Pancreas (tissue), 10 donors: ENCODE measurements around the gene SFXN5. TPM values are rescaled to one million over a fixed set of nuclear protein-coding genes. Genes with fewer than 3 reads are reported as not detected.

Source experiments
- ATAC-seq, 4 donors: fragments of 200-7000 bp; cut with Tn5 transposase; one replicate each; pipeline versions ENCODE4 v1.8.0 to v1.9.1; 2020; ENCODE audit warnings: mild to moderate bottlenecking in 4 of 4, moderate library complexity in 4 of 4
- DNase-seq, 6 donors: peaks; one replicate each; pipeline ENCODE4 v3.0.0-alpha.2; 2020
- FAIRE-seq: peaks from 2 replicates; lab custom pipeline; 2012; peaks lifted over from hg19 to GRCh38; lab: Jason Lieb, UNC
- H3K27ac ChIP-seq, 4 donors: fragments of 200-600 bp; sonication (generic); 1 replicate in 3 of 4; 2 replicates in 1 of 4; pipeline versions ENCODE4 v1.5.0 to v1.8.0; 2020
- H3K27me3 ChIP-seq, 4 donors: fragments of 200-600 bp; one replicate each; pipeline ENCODE4 v1.8.0; 2021
- H3K36me3 ChIP-seq, 3 donors: fragments of 200-600 bp; sonication (generic) in 1 of 3; one replicate each; pipeline versions ENCODE4 v1.5.0 to v1.8.0; 2020 to 2021
- H3K4me1 ChIP-seq, 3 donors: fragments of 200-600 bp; one replicate each; pipeline ENCODE4 v1.8.0; 2021
- H3K4me3 ChIP-seq, 4 donors: fragments of 200-600 bp; sonication (generic) in 2 of 4; one replicate each; pipeline versions ENCODE4 v1.5.0 to v1.8.0; 2020 to 2021
- H3K9me3 ChIP-seq, 4 donors: fragments of 200-600 bp; one replicate each; pipeline ENCODE4 v1.8.0; 2021
- WGBS, 2 donors: extraction: QIAGEN DNeasy Blood & Tissue Kit; methylation state at CpG; one replicate each; pipeline ENCODE4 v1.1.7; 2013; 5-methylcytosine and 5-hydroxymethylcytosine counted together
- intact Hi-C, 3 donors: fragments of 100-400 bp; cut with DNase I; formaldehyde crosslinking; loops; one replicate each; pipeline versions ENCODE4 v1.11.1 to v1.14.2; 2022
- polyA plus RNA-seq, 2 donors: library from polyadenylated mRNA; stranded (reverse); fragments of 200-250 nt; gene quantifications; one replicate each; pipeline ENCODE4 v1.2.3, GENCODE V29; 2013
- total RNA-seq, 6 donors: library from RNA; stranded (reverse); fragmentation: NEBNext Ultra II Directional in 4 of 6; extraction: Animal tissue kit (Norgen Biotek cat#: 25700) in 4 of 6; gene quantifications; one replicate each; pipeline versions ENCODE4 v1.2.1 to v1.2.4, GENCODE V29; 2021 to 2023
- TF ChIP-seq, protein P1 (sequence below), 4 donors: fragments of 200-600 bp; sonication (generic) in 3 of 4; IDR thresholded peaks; one replicate each; pipeline versions ENCODE4 v1.5.0 to v1.8.0; 2021; ENCODE audit warnings: antibody characterized with exemption in 4 of 4
- donor health status: healthy with polysubstance abuse.
- donor health status: DM: no; HTN: no; CAD: no; lungs with moderate emphysema.
- donor health status: DM: no; HTN: no; CAD: no.
- donor health status: control.
- donor health status: control.
- donor health status: Bipolar disorder and iron deficiency.
- donor health status: DM: yes; HTN: yes; CAD: no.
- donor health status: DM: no; HTN: no; CAD: no.
- donor health status: DM: no; HTN: no; CAD: no.
- donor health status: DM: yes; HTN: yes; CAD: no.

The SFXN5 gene
- total and polyA plus RNA-seq, 8 donors, result 2.6 to 8.4 (median 5.4) TPM

DNA sequence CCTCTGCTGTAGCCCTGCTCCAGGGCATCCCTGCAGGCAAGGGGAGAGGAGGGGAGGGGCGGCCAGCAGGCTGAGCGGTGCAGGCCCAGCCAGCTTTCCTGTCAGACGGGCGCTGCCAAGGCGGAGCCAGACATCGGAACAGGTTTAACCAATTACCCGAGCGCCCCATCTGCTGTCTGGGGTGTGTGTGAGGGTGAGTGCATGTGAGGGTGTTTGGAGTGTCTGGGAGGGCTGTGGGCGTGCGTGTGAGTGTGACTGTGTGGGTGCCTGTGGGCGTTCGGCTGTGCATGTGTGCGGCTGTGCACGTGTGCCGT, 134.2 kb downstream of the SFXN5 start:
- Histone ChIP-seq H3K9me3 (no peaks in the 10 kb centered on the region), H3K4me3 (no peak overlapping the region), H3K4me1 (no peaks in the 10 kb centered on the region), H3K36me3 (no peaks in the 10 kb centered on the region), H3K27ac (no peak overlapping the region), H3K27me3 (no peaks in the 10 kb centered on the region)
- ATAC-seq (no peak), FAIRE-seq (no peak), DNase-seq (no peak)
- 55 to 62% methylated on average over 15 of the region's 15 CpGs for WGBS, 2 donors
- TF ChIP-seq, protein P1, sequence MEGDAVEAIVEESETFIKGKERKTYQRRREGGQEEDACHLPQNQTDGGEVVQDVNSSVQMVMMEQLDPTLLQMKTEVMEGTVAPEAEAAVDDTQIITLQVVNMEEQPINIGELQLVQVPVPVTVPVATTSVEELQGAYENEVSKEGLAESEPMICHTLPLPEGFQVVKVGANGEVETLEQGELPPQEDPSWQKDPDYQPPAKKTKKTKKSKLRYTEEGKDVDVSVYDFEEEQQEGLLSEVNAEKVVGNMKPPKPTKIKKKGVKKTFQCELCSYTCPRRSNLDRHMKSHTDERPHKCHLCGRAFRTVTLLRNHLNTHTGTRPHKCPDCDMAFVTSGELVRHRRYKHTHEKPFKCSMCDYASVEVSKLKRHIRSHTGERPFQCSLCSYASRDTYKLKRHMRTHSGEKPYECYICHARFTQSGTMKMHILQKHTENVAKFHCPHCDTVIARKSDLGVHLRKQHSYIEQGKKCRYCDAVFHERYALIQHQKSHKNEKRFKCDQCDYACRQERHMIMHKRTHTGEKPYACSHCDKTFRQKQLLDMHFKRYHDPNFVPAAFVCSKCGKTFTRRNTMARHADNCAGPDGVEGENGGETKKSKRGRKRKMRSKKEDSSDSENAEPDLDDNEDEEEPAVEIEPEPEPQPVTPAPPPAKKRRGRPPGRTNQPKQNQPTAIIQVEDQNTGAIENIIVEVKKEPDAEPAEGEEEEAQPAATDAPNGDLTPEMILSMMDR (IDR thresholded peaks at IDR 0.05), result no peak
- intact Hi-C loops, result no loop called here

DNA sequence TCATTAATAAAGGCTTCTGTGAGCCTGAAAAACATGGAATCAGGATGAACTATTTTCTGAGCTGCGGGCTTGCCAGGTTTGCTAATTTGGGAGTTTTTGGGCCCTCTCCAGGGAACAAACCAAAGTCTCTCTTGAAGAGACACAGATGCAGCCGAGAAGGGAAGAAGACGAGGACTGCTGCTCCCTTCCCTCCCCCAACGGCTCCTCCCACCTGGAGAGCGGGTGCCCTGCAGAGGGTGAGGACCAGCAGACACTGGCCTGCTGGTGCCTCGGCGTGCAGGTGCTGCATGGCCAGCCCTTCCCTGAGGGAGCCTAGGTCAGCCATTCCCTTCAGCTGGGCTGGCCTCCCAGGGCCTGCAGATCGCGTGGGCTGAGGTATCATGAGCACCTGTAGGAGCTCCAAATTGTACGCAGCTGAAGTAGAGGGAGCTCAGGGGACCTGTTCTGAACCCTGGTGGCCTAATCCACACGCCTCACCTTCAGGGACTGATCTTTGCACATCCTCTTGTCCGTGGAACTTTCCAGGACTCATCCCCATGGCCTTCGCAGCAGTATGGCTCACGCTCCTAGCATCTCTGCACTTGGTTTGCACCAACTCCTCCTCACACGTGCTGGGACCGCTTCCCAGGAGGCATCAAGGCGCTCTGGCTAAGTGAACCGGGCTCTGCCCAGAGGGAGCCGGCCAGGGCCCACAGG, 134.7 kb downstream of the SFXN5 start:
- FAIRE-seq (no peak), DNase-seq (peak in 1 of 6 donors; percentile 55), ATAC-seq (no peak)
- Histone ChIP-seq H3K27me3 (no peaks in the 10 kb centered on the region), H3K4me3 (no peak overlapping the region), H3K36me3 (no peaks in the 10 kb centered on the region), H3K4me1 (no peaks in the 10 kb centered on the region), H3K9me3 (no peaks in the 10 kb centered on the region), H3K27ac (no peak overlapping the region)
- intact Hi-C loops, result no loop called here
- TF ChIP-seq, protein P1 (IDR thresholded peaks at IDR 0.05), result no peak
- 54 to 56% methylated on average over 19 of the region's 19 CpGs for WGBS, 2 donors

DNA sequence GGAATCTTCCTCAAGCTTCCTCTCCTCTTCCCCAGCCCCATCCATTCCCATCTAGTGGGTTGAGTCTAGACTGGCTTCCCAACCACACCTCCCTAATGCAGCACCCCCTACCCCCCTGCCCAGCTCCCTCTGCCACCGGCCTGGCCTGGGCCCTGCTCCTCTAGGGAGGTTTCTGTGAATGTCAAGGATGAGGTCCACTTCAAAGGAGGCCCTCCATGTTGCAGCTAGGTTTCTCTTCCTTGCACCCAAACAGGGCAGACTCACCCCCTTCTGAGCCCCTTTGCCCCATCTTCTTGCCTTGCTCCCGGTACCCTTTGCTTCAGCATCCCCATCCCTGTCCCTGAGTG, 135.9 kb downstream of the SFXN5 start:
- Histone ChIP-seq H3K9me3 (no peaks in the 10 kb centered on the region), H3K4me1 (no peaks in the 10 kb centered on the region), H3K4me3 (no peak overlapping the region), H3K27me3 (no peaks in the 10 kb centered on the region), H3K36me3 (no peaks in the 10 kb centered on the region), H3K27ac (no peak overlapping the region)
- TF ChIP-seq, protein P1 (IDR thresholded peaks at IDR 0.05), result no peak
- no peak for FAIRE-seq
- intact Hi-C loops, result no loop called here
- WGBS, 2 donors, result 82 to 85% methylated on average over 2 of the region's 2 CpGs
- DNase-seq, result peak in 2 of 6 donors; percentile 34 to 47
- no peak for ATAC-seq

DNA sequence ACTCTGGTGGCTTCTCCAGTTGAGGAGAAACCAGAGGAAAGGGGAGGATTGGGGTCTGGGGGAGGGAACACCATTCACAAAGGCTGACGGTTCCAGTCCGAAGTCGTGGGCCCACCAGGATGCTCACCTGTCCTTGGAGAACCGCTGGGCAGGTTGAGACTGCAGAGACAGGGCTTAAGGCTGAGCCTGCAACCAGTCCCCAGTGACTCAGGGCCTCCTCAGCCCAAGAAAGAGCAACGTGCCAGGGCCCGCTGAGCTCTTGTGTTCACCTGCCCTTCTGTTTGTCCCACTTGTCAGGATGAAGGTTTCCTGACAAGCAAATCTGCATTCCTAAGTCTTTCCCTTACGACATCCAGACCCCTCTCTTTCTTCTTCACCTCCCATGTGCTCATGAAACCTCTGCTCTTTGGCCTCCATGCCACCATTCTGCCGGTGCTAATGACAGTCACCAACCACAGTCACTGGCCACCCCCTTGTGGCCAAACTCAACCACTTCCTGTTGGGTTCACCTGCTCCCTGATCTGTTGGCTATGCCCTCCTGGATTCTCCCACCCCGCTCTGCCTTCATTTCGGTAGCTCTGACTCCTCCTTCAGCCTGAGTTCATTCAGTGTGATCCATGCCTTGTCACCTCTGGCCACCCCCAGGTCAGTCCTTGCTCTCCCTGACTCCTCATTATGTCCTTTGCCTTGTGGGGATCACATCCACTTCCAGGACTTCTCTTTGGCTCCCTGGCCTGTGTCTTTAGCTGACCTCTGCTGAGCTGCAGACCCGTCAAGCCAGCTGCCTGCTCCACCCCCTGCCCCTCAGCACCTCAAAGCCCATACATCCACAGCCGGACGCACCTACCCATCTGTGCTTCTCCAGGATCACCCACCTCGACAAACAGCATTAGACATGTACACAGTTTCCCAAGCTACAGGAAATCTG, 136.6 kb downstream of the SFXN5 start:
- FAIRE-seq, result no peak
- no peaks in the 10 kb centered on the region for H3K36me3 ChIP-seq
- ATAC-seq, result peak; percentile 67 to 86 (median 73)
- TF ChIP-seq, protein P1 (IDR thresholded peaks at IDR 0.05), result peak; percentile 6 to 28 (median 16)
- H3K4me1 ChIP-seq, result no peaks in the 10 kb centered on the region
- DNase-seq, result peak in 3 of 6 donors; percentile 27 to 60 (median 58)
- no peak overlapping the region for H3K27ac ChIP-seq
- H3K27me3 ChIP-seq, result no peaks in the 10 kb centered on the region
- H3K4me3 ChIP-seq, result no peak overlapping the region
- no peaks in the 10 kb centered on the region for H3K9me3 ChIP-seq
- intact Hi-C loops, result no loop called here
- 71 to 73% methylated on average over 14 of the region's 14 CpGs for WGBS, 2 donors
